ENCODE measurements around the gene BSND.
A peak's percentile ranks its signal among the peaks of the same experiment; 100 is the strongest.

Gene BSND

GRCh38 chr1:55033265-55033614 lies 34.5 kb downstream of the BSND start:
- ChIA-PET CTCF (interaction anchor here (0.7 to 5.8 kb wide), 6 partner anchors 9 to 87 kb away, joined by 3 to 36 read pairs (median 13); no protein-coding TSS in a partner anchor), POLR2A (no interaction called here)
- no peak for TF ChIP-seq CTCF (IDR thresholded peaks at IDR 0.05; ENCODE audit: insufficient read depth, low read length, missing control alignments)
- no peak for DNase-seq (ENCODE audit: low read depth, low spot score)
- no peak overlapping the region for H3K4me3 ChIP-seq (ENCODE audit: low read depth, low read length)

- TF ChIP-seq CTCF (IDR thresholded peaks at IDR 0.05; ENCODE audit: insufficient read depth, low read length, missing control alignments), result no peak
These were observed 35.9 kb downstream of the BSND start for GRCh38 chr1:55034476-55035133.

GRCh38 chr1:55035904-55036303 lies 37.2 kb downstream of the BSND start:
- ChIA-PET POLR2A (no interaction called here), CTCF (interaction anchor here (1.0 to 5.8 kb wide), 7 partner anchors 14 to 191 kb away, joined by 3 to 36 read pairs (median 6); no protein-coding TSS in a partner anchor)
- no peak for DNase-seq (ENCODE audit: low read depth, low spot score)
- no peak for TF ChIP-seq CTCF (IDR thresholded peaks at IDR 0.05; ENCODE audit: insufficient read depth, low read length, missing control alignments)
- H3K4me3 ChIP-seq (ENCODE audit: low read depth, low read length), result no peak overlapping the region

More at GRCh38 chr1:55034476-55035133, 35.9 kb downstream of the BSND start:
- no peak overlapping the region for H3K4me3 ChIP-seq (ENCODE audit: low read depth, low read length)
- ChIA-PET POLR2A (no interaction called here), CTCF (interaction anchor here (1.3 to 5.8 kb wide), 7 partner anchors 13 to 89 kb away, joined by 4 to 36 read pairs (median 6); no protein-coding TSS in a partner anchor)
- no peak for DNase-seq (ENCODE audit: low read depth, low spot score)

- no peak for DNase-seq (ENCODE audit: low read depth, low spot score)
- ChIA-PET POLR2A (no interaction called here), CTCF (interaction anchor here (1.0 to 1.5 kb wide), 3 partner anchors 16 to 87 kb away, joined by 3 to 6 read pairs (median 6); no protein-coding TSS in a partner anchor)
- TF ChIP-seq CTCF (IDR thresholded peaks at IDR 0.05; ENCODE audit: insufficient read depth, low read length, missing control alignments), result no peak
- no peak overlapping the region for H3K4me3 ChIP-seq (ENCODE audit: low read depth, low read length)
These were observed 39.2 kb downstream of the BSND start for GRCh38 chr1:55037733-55038551.

GRCh38 chr1:55038552-55038838 lies 39.8 kb downstream of the BSND start:
- H3K4me3 ChIP-seq (ENCODE audit: low read depth, low read length), result no peak overlapping the region
- POLR2A ChIA-PET, result no interaction called here
- TF ChIP-seq CTCF (IDR thresholded peaks at IDR 0.05; ENCODE audit: insufficient read depth, low read length, missing control alignments), result no peak
- CTCF ChIA-PET, result interaction anchor here (1.0 to 1.5 kb wide), 3 partner anchors 16 to 88 kb away, joined by 3 to 6 read pairs (median 6); no protein-coding TSS in a partner anchor
- DNase-seq (ENCODE audit: low read depth, low spot score), result no peak

GRCh38 chr1:55038974-55039341 lies 40.2 kb downstream of the BSND start:
- TF ChIP-seq CTCF (IDR thresholded peaks at IDR 0.05; ENCODE audit: insufficient read depth, low read length, missing control alignments), result no peak

More at GRCh38 chr1:55038974-55039341, 40.2 kb downstream of the BSND start:
- DNase-seq (ENCODE audit: low read depth, low spot score), result no peak
- H3K4me3 ChIP-seq (ENCODE audit: low read depth, low read length), result 0 out of 2 replicates have a peak overlapping the region, but pooled peaks have one; percentile 40
- ChIA-PET POLR2A (no interaction called here), CTCF (interaction anchor here (1.0 to 1.5 kb wide), 3 partner anchors 17 to 88 kb away, joined by 3 to 6 read pairs (median 6); no protein-coding TSS in a partner anchor)

Measured in AG04449 (cell line).